CD4-positive, alpha-beta T cell treated with Interleukin-15 for 1 hour (primary cell): ENCODE results near the gene ATXN7L1.

Experiments used
- DNase-seq: peaks from one replicate; pipeline ENCODE4 v3.0.0-alpha.2; 2020

The ATXN7L1 gene

GRCh38 chr7:105876091-105876963 is at the start of gene ATXN7L1:
TSS of gene ATXN7L1 (minus strand) at chr7:105876599. CDS start at chr7:105876558, 41 bp downstream.
- DNase-seq: peak; percentile 90

- DNase-seq: no peak
Measured at GRCh38 chr7:105926131-105926530, 49.7 kb upstream of the ATXN7L1 start.

- no peak for DNase-seq
Measured at GRCh38 chr7:105924945-105925344, 48.5 kb upstream of the ATXN7L1 start.

GRCh38 chr7:105920766-105921165 is 44.4 kb upstream of the ATXN7L1 start:
- no peak for DNase-seq

GRCh38 chr7:105917659-105918058 is 41.3 kb upstream of the ATXN7L1 start:
- no peak for DNase-seq

GRCh38 chr7:105916603-105917002 is 40.2 kb upstream of the ATXN7L1 start:
- no peak for DNase-seq

- DNase-seq: no peak
Measured at GRCh38 chr7:105913947-105914346, 37.5 kb upstream of the ATXN7L1 start.

- DNase-seq: no peak
Measured at GRCh38 chr7:105911961-105912575, 35.7 kb upstream of the ATXN7L1 start.

GRCh38 chr7:105910172-105910571 is 33.8 kb upstream of the ATXN7L1 start:
- no peak for DNase-seq

GRCh38 chr7:105909742-105910141 is 33.3 kb upstream of the ATXN7L1 start:
- no peak for DNase-seq

GRCh38 chr7:105907129-105907846 is 30.9 kb upstream of the ATXN7L1 start:
- no peak for DNase-seq

GRCh38 chr7:105906695-105907094 is 30.3 kb upstream of the ATXN7L1 start:
- DNase-seq: no peak

- no peak for DNase-seq
Measured at GRCh38 chr7:105905910-105906568, 29.6 kb upstream of the ATXN7L1 start.

- DNase-seq: no peak
Measured at GRCh38 chr7:105905209-105905909, 29.0 kb upstream of the ATXN7L1 start.

- DNase-seq: no peak
Measured at GRCh38 chr7:105904064-105904463, 27.7 kb upstream of the ATXN7L1 start.

GRCh38 chr7:105902325-105902911 is 26.0 kb upstream of the ATXN7L1 start:
- DNase-seq: no peak

GRCh38 chr7:105897999-105898398 is 21.6 kb upstream of the ATXN7L1 start:
- no peak for DNase-seq

GRCh38 chr7:105896407-105896911 is 20.1 kb upstream of the ATXN7L1 start:
- DNase-seq: no peak

GRCh38 chr7:105894131-105894530 is 17.7 kb upstream of the ATXN7L1 start:
- no peak for DNase-seq

- DNase-seq: no peak
Measured at GRCh38 chr7:105892387-105892786, 16.0 kb upstream of the ATXN7L1 start.

GRCh38 chr7:105890290-105890997 is 14.0 kb upstream of the ATXN7L1 start:
- DNase-seq: no peak
